ENCODE measurements around the gene GFER.
"Not testable (repeated sequence)": the region's sequence is repeated elsewhere in the genome, so short reads cannot be mapped to it uniquely, and the experiment has no call there.

The GFER gene

GRCh38 chr16:2029350-2029749, 45.4 kb downstream of the GFER start:
- no peak for DNase-seq

GRCh38 chr16:2030036-2030435, 46.0 kb downstream of the GFER start:
- DNase-seq: no peak

- no peak for DNase-seq
Observed at GRCh38 chr16:2031081-2031577, 47.1 kb downstream of the GFER start.

- DNase-seq: no peak
Observed at GRCh38 chr16:2032285-2033056, 48.5 kb downstream of the GFER start.

GRCh38 chr16:2033057-2033908, 49.3 kb downstream of the GFER start:
- DNase-seq: peak; percentile 78

- DNase-seq: not testable (repeated sequence)
Observed at GRCh38 chr16:2033909-2034695, 50.1 kb downstream of the GFER start.

- no peak for DNase-seq
Observed at GRCh38 chr16:2034696-2035430, 50.9 kb downstream of the GFER start.

- DNase-seq: peak; percentile 84
Observed at GRCh38 chr16:2035431-2036199, 51.6 kb downstream of the GFER start.

- no peak for DNase-seq
Observed at GRCh38 chr16:2036200-2036966, 52.4 kb downstream of the GFER start.

- no peak for DNase-seq
Observed at GRCh38 chr16:2037115-2037514, 53.1 kb downstream of the GFER start.
